G401.6 (cell line): Measurements from ENCODE around the gene NCAPD2.
"Not testable (repeated sequence)": the region's sequence is repeated elsewhere in the genome, so short reads cannot be mapped to it uniquely, and the experiment has no call there.

Experiments used
- FAIRE-seq: peaks from 2 replicates; lab custom pipeline; 2012; peaks lifted over from hg19 to GRCh38; lab: Jason Lieb, UNC

The NCAPD2 gene

DNA sequence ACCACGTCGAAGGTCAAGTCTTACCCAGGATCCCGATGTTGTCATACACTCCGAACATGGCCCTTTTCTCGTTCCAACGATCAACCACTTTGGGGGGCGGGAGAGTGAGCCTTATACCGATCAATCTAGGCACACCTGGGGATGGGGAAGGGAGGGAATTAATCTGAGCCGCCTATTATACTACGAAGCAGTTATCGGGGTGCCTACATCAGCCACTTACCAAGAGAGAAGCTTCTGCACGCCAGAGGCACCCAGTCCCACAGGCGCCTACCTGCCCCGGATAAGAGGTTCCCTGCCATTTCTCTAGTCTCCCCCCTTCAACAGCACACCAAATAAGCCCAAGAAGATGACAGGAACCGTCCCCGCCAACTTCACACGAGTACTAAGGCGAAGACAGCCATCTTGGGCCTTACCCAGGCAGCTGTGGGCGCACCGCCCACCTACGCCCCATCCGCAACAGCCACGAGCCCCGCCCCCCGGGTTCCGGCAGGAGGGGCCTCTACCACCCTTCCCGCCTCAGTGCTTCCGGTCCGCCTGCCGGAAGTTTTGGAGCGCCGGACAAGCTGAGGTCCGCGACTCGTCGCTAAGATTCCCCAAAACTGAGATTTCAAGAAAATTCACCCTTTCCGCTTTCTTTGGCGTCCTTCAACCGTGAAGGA is 935 bp upstream of the NCAPD2 start, which contains the start of gene MRPL51:
TSS of gene MRPL51 (minus strand) at position 425 of the 659 bp plus-strand sequence. CDS start at position 299, 126 bp downstream.
- peak; percentile 84 for FAIRE-seq

GRCh38 chr12:6494258-6494743 is 399 bp downstream of the NCAPD2 start:
- no peak for FAIRE-seq

GRCh38 chr12:6494968-6495367 is 1.1 kb downstream of the NCAPD2 start:
- FAIRE-seq, result no peak

GRCh38 chr12:6497291-6497690 is 3.4 kb downstream of the NCAPD2 start:
- FAIRE-seq, result not testable (repeated sequence)

DNA sequence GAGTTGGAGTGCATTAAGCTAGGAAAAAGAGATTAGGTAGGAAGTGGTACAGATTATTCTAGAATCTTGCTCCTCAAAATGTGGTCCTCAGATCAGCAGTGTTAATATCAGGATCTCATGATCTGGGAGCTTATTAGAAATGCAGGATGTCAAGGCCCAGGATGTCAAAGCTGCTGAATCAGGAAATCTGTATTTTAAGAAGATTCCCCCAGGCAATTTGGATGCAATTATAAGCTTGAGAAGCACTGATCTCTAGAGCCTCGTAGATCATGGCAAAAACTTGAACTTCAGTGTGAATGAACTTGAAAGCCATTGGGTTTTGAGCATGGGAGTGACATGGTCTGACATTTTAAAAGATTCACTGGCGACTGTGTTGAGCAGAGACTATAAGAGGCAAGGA is 6.6 kb downstream of the NCAPD2 start:
- FAIRE-seq, result no peak

GRCh38 chr12:6507102-6507998 is 13.4 kb downstream of the NCAPD2 start:
- FAIRE-seq, result no peak

GRCh38 chr12:6508087-6508486 is 14.2 kb downstream of the NCAPD2 start:
- no peak for FAIRE-seq

DNA sequence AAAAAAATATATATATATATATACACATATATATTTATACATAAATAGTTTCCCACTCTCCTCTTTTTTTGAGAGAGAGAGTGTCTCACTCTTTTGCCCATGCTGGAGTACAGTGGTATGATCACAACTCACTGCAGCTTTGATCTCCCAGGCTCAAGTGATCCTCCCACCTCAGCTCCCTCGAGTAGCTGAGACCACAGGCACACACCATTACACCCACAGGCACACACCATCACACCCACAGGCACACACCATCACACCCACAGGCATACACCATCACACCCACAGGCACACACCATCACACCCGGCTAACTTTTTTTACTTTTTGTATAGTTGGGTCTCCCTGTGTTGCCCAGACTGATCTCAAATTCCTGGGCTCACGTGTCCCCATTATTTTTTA is 26.3 kb downstream of the NCAPD2 start:
- no peak for FAIRE-seq

- no peak for FAIRE-seq
Measured at GRCh38 chr12:6522193-6522592, 28.3 kb downstream of the NCAPD2 start.

- no peak for FAIRE-seq
Measured at GRCh38 chr12:6523708-6524107, 29.8 kb downstream of the NCAPD2 start.

DNA sequence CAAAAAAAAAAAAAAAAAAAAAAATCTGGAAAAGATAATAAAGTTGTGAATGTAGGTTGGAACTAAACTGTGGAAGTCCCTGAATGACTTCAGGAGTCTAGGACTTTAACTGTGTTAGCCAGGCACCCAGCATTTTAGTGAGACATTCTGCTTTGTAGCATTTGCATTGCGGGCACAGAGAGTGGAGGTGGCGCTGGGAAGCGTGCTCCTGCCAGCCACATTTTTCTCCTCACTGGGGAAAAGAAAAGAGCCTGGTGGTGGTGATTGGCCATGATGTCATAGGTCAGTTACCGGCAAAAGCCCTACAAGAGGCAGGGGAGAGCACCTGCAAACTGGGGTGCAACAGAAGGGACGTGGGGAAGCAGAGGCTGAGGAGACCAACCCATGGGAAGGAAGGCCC is 30.7 kb downstream of the NCAPD2 start:
- FAIRE-seq, result no peak

- no peak for FAIRE-seq
Measured at GRCh38 chr12:6526201-6526600, 32.3 kb downstream of the NCAPD2 start.

- FAIRE-seq, result no peak
Measured at GRCh38 chr12:6526766-6527525, 33.0 kb downstream of the NCAPD2 start.

GRCh38 chr12:6527711-6528110 is 33.8 kb downstream of the NCAPD2 start:
- FAIRE-seq, result no peak

DNA sequence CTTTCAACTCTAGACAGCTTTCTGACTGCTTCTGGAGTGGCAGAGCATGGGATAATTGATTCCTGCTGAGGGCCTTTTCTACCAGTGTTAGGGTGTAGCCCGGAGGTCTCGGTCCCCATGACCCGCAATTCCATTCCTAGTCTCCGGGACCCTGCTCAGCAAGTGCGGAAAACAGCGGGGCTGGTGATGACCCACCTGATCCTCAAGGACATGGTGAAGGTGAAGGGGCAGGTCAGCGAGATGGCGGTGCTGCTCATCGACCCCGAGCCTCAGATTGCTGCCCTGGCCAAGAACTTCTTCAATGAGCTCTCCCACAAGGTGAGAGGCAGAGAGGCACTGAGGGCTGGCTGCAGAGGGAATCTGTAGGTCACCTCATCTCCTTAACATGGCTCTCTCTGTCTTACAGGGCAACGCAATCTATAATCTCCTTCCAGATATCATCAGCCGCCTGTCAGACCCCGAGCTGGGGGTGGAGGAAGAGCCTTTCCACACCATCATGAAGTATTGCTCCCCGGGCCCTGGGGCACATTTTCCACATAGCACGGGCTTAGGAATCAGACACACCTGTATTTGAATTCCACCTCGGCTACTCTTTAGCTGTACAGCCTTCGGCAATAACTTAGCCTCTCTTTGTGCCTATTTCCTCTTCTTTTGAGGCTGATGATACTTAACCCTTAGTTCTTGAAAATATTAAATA is 34.8 kb downstream of the NCAPD2 start:
- no peak for FAIRE-seq

DNA sequence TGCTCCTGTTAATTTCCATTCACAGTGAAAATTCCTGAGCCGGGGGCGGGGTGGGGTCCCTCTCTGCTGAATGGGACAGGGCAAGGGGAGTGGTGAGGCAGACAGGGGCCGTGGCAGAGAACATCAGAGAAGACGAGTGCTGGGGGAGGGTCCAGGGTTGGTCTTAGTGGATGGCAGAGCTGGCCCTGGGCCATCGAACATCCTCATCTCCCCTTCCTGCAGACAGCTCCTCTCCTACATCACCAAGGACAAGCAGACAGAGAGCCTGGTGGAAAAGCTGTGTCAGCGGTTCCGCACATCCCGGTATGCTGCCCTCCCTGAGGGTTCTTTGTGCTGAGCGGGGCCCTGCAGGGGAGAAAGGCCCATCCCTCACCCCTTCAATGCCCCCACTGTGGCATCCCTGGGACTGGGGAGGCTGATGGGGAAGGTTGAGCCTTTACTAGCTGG is 35.4 kb downstream of the NCAPD2 start:
- no peak for FAIRE-seq

DNA sequence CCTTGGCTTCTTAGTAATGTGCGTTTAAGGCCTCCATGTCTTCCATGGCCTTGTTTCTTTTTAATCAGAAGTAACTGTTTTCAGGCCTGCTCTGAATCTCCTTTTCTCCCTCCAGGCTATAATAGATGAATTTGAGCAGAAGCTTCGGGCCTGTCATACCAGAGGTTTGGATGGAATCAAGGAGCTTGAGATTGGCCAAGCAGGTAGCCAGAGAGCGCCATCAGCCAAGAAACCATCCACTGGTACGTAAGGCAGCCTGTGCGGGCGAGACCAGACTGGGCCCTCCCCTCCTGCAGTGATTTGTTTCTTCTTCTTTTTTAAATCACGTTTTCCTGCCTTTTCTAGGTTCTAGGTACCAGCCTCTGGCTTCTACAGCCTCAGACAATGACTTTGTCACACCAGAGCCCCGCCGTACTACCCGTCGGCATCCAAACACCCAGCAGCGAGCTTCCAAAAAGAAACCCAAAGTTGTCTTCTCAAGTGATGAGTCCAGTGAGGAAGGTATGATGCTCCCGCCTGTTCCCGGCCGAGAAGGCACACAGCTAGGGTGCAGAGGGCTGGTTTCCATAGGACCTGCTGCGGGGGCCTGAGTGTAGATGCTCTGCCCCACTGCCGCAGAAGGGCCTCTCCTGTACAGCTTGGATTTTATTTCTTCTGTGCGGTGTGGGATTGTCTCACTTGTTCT is 36.8 kb downstream of the NCAPD2 start:
- FAIRE-seq, result no peak

DNA sequence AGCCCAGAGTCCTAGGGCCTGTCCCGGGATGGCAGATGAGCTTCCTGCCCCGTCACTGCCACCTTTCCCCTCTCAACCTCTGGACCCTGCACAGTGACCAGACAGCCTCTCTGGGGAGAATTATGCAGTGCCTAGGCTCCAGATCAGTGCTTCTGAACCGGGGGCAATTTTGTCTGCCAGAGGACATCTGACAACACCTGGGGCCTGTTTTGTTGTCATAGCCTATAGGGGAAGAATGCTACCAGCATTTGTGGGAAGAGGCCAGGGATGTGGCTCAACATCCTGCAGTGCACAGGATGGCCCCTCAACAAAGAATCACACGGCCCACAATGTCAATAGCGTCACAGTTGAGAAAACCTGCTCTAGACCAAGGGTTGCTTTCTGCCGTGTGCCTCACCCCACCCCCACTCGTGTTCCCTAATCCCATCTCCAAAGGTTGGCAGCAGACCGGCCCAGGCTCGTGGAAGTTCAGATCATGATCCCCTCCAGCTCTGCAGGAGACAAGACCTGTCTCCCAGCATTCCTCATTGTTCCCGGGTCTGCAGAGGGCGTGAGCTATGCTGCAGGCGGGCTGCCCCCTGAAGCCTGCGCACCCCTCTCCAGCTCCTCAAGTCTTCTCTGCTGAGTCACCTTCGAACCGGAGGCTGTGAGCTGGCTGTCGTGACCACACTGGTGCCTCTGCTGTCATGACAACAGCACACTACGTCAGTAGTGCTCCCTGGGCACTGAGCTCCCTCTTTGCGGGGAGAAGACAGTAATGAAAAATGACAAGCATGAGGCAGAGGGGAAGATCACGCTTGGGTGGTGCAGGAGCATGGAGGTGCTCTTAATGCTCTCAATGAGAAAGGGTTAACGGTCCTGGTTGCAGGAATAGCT is 38.4 kb downstream of the NCAPD2 start:
- FAIRE-seq, result no peak

GRCh38 chr12:6532927-6533652 is 39.2 kb downstream of the NCAPD2 start:
- no peak for FAIRE-seq

GRCh38 chr12:6533653-6533922 is 39.7 kb downstream of the NCAPD2 start:
- FAIRE-seq, result no peak
